NCI-H2081 (cell line): ENCODE measurements around the gene AXIN1.
"Not testable (repeated sequence)": the region's sequence is repeated elsewhere in the genome, so short reads cannot be mapped to it uniquely, and the experiment has no call there.

Experiments
- DNase-seq, 2 experiments: peaks; one replicate each; lab custom pipeline; 2025; lab: John Stamatoyannopoulos, UW

The AXIN1 gene

GRCh38 chr16:370443-370842 is 17.9 kb upstream of the AXIN1 start, which contains the start of gene MRPL28:
Gene MRPL28, minus strand, starts transcription at chr16:370538. Its CDS starts 320 bp downstream, at chr16:370218.
- DNase-seq = peak; percentile 94 to 95

- DNase-seq = peak in 1 of 2 experiments; percentile 16
These were observed 17.4 kb upstream of the AXIN1 start for GRCh38 chr16:369866-370436.

GRCh38 chr16:369275-369865 is 16.8 kb upstream of the AXIN1 start:
- DNase-seq = no peak

GRCh38 chr16:368388-369158 is 16.1 kb upstream of the AXIN1 start:
- no peak for DNase-seq

- no peak for DNase-seq
These were observed 14.9 kb upstream of the AXIN1 start for GRCh38 chr16:367333-367903.

- DNase-seq = no peak
These were observed 14.0 kb upstream of the AXIN1 start for GRCh38 chr16:366476-366875.

- no peak for DNase-seq
These were observed 12.3 kb upstream of the AXIN1 start for GRCh38 chr16:364595-365491.

GRCh38 chr16:363766-364490 is 11.4 kb upstream of the AXIN1 start:
- no peak for DNase-seq

- DNase-seq = no peak
These were observed 10.7 kb upstream of the AXIN1 start for GRCh38 chr16:363110-363765.

- DNase-seq = not testable (repeated sequence)
These were observed 10.1 kb upstream of the AXIN1 start for GRCh38 chr16:362702-362999.

GRCh38 chr16:361872-362701 is 9.6 kb upstream of the AXIN1 start:
- peak; percentile 79 to 82 for DNase-seq

GRCh38 chr16:361341-361871 is 8.9 kb upstream of the AXIN1 start:
- no peak for DNase-seq

GRCh38 chr16:360698-361336 is 8.3 kb upstream of the AXIN1 start:
- DNase-seq = no peak

GRCh38 chr16:359871-360697 is 7.6 kb upstream of the AXIN1 start:
- no peak for DNase-seq

GRCh38 chr16:359067-359763 is 6.7 kb upstream of the AXIN1 start:
- DNase-seq = no peak

GRCh38 chr16:356741-357140 is 4.2 kb upstream of the AXIN1 start:
- no peak for DNase-seq

- DNase-seq = no peak
These were observed 2.5 kb upstream of the AXIN1 start for GRCh38 chr16:354971-355461.
